B cell (primary cell): Measurements from ENCODE around the gene RNF103. TPM values are rescaled to one million over a fixed set of nuclear protein-coding genes. Genes with fewer than 3 reads are reported as not detected.

Experiments used
- ATAC-seq: fragments of 200-7000 bp; cut with Tn5 transposase; one replicate; pipeline ENCODE4 v1.10.0; 2021; ENCODE audit warnings: low read depth, mild to moderate bottlenecking, moderate number of reproducible peaks, moderate library complexity
- CTCF ChIA-PET: fragments of 350-600 bp; sonication (Branson Sonifier 250); formaldehyde crosslinking; loops from one replicate; lab custom pipeline; 2021; ENCODE audit warnings: antibody characterized with exemption, inconsistent platforms; lab: Charles Lee
- POLR2A ChIA-PET: fragments of 350-600 bp; sonication (Branson Sonifier 250); formaldehyde crosslinking; loops from one replicate; lab custom pipeline; 2021; ENCODE audit warnings: antibody characterized with exemption; lab: Charles Lee
- DNase-seq: peaks from one replicate; pipeline ENCODE4 v3.0.0; 2013
- H2AFZ ChIP-seq: 2 replicates; pipeline ENCODE4 v1.6.1; 2012; ENCODE audit warnings: mild to moderate bottlenecking, low read depth, low read length; ENCODE audit not compliant: insufficient read depth, poor library complexity, severe bottlenecking
- H3K27ac ChIP-seq, 2 donors: 1 replicate in 1 of 2; 2 replicates in 1 of 2; pipeline ENCODE4 v1.5.1; 2012 to 2013; ENCODE audit warnings: low read length in 2 of 2, mild to moderate bottlenecking in 2 of 2, moderate library complexity in 1 of 2
- H3K27me3 ChIP-seq, 4 experiments: fragments of 200-600 bp in 1 of 4; sonication (generic) in 1 of 4; replicated peaks in 1 of 4; 1 replicate in 2 of 4; 2 replicates in 2 of 4; pipeline versions ENCODE4 v1.6.1 to v1.7.0; 2013 to 2016; ENCODE audit warnings: low read length in 3 of 4, mild to moderate bottlenecking in 2 of 4, mixed read lengths in 1 of 4, moderate library complexity in 1 of 4; ENCODE audit not compliant: insufficient read depth in 4 of 4, control insufficient read depth in 3 of 4; ENCODE audit errors: control extremely low read depth in 1 of 4
- H3K36me3 ChIP-seq, 2 experiments: replicated peaks in 1 of 2; 1 replicate in 1 of 2; 2 replicates in 1 of 2; pipeline versions ENCODE4 v1.6.1 to v1.7.1; 2013; ENCODE audit warnings: low read length in 1 of 2; ENCODE audit not compliant: insufficient read depth in 2 of 2, control insufficient read depth in 1 of 2; ENCODE audit errors: control extremely low read depth in 1 of 2, extremely low read depth in 1 of 2
- H3K4me1 ChIP-seq, 2 donors: fragments of 200-600 bp in 1 of 2; sonication (generic) in 1 of 2; 1 replicate in 1 of 2; 2 replicates in 1 of 2; pipeline versions ENCODE4 v1.5.1 to v1.6.1; 2013 to 2017; ENCODE audit warnings: low read length in 2 of 2; ENCODE audit not compliant: control insufficient read depth in 2 of 2, insufficient read depth in 2 of 2
- H3K4me2 ChIP-seq: replicated peaks from 2 replicates; pipeline ENCODE3; 2012; ENCODE audit warnings: mild to moderate bottlenecking, low read depth, low read length; ENCODE audit not compliant: poor library complexity, severe bottlenecking
- H3K4me3 ChIP-seq, 5 experiments: fragments of 200-600 bp in 1 of 5; sonication (generic) in 1 of 5; 1 replicate in 3 of 5; 2 replicates in 2 of 5; pipeline versions ENCODE4 v1.5.1 to v1.7.0; 2011 to 2016; ENCODE audit warnings: low read length in 4 of 5, mild to moderate bottlenecking in 4 of 5, low read depth in 2 of 5, control low read depth in 1 of 5, moderate library complexity in 1 of 5; ENCODE audit not compliant: insufficient read depth in 1 of 5; ENCODE audit errors: control extremely low read depth in 1 of 5, extremely low read depth in 1 of 5
- H3K79me2 ChIP-seq: fragments of 200-600 bp; sonication (generic); one replicate; pipeline ENCODE4 v1.6.0; 2016; ENCODE audit warnings: low read length; ENCODE audit not compliant: control insufficient read depth, insufficient read depth
- H3K9ac ChIP-seq: fragments of 200-600 bp; sonication (generic); 2 replicates; pipeline ENCODE4 v1.6.1; 2017; ENCODE audit warnings: mild to moderate bottlenecking, low read length, moderate library complexity
- H3K9me3 ChIP-seq, 3 donors: one replicate each; pipeline versions ENCODE4 v1.6.1 to v1.7.1; 2013; ENCODE audit warnings: low read length in 2 of 3; ENCODE audit not compliant: control insufficient read depth in 2 of 3, insufficient read depth in 1 of 3; ENCODE audit errors: control extremely low read depth in 1 of 3
- H4K20me1 ChIP-seq: 2 replicates; pipeline ENCODE4 v1.6.0; 2012; ENCODE audit warnings: mild to moderate bottlenecking, low read length; ENCODE audit not compliant: insufficient read depth, control insufficient read depth, poor library complexity, severe bottlenecking
- H3K27ac Mint-ChIP-seq: one replicate; pipeline ENCODE4 v1.8.0; 2021; ENCODE audit warnings: mixed read lengths
- H3K27me3 Mint-ChIP-seq: one replicate; pipeline ENCODE4 v1.8.0; 2021; ENCODE audit warnings: mixed read lengths
- H3K4me1 Mint-ChIP-seq: one replicate; pipeline ENCODE4 v1.8.0; 2021; ENCODE audit warnings: mixed read lengths
- H3K4me3 Mint-ChIP-seq: one replicate; pipeline ENCODE4 v1.8.0; 2021; ENCODE audit warnings: mixed read lengths
- H3K9me3 Mint-ChIP-seq: one replicate; pipeline ENCODE4 v1.8.0; 2022; ENCODE audit warnings: mixed read lengths; ENCODE audit not compliant: insufficient read depth
- EZH2 ChIP-seq: IDR thresholded peaks from 2 replicates; pipeline ENCODE4 v1.6.1; 2012; ENCODE audit warnings: borderline replicate concordance, low read depth, mild to moderate bottlenecking, moderate library complexity, low read length; ENCODE audit not compliant: insufficient read depth, poor library complexity, severe bottlenecking
- WGBS: methylation state at CpG from one replicate; pipeline ENCODE4 v1.1.5; 2013; ENCODE audit warnings: missing lambda C conversion rate; ENCODE audit not compliant: insufficient coverage; 5-methylcytosine and 5-hydroxymethylcytosine counted together
- intact Hi-C: fragments of 100-400 bp; cut with micrococcal nuclease; formaldehyde crosslinking; loops from one replicate; pipeline ENCODE4 v1.10.0; 2022
- polyA plus RNA-seq: library from polyadenylated mRNA; depleted of rRNA; stranded (reverse); fragments of >200 nt; gene quantifications from 2 replicates; pipeline ENCODE4 v1.2.3, GENCODE V29; 2012
- total RNA-seq, 2 donors: library from RNA; stranded (reverse); fragments of 120-200 nt in 1 of 2; gene quantifications; 1 replicate in 1 of 2; 2 replicates in 1 of 2; pipeline versions ENCODE4 v1.2.3 to v1.2.4, GENCODE V29; 2013 to 2022
- TF ChIP-seq, protein P1 (sequence below): fragments of 200-600 bp; IDR thresholded peaks from one replicate; pipeline ENCODE4 v1.8.0; 2022; ENCODE audit warnings: antibody characterized with exemption, mild to moderate bottlenecking

The RNF103 gene
- total and polyA plus RNA-seq, 2 donors (not counting 1 experiment from before 2014, with no cell fraction given): 23.7 to 37.2 TPM

GRCh38 chr2:86610871-86611270, 12.8 kb downstream of the RNF103 start:
- ATAC-seq: no peak
- CTCF ChIA-PET: no interaction called here

GRCh38 chr2:86608832-86609410, 14.7 kb downstream of the RNF103 start:
- Histone ChIP-seq H4K20me1 (no peaks in the 10 kb centered on the region), H3K27ac (no peak overlapping the region), H3K9ac (no peak overlapping the region), H3K79me2 (no peaks in the 10 kb centered on the region), H3K27me3 (no peaks in the 10 kb centered on the region), H3K4me3 (no peak overlapping the region), H3K4me2 (no peak overlapping the region), H2AFZ (no peak overlapping the region), H3K36me3 (peaks cover 8 to 37% of the 10 kb centered on the region in 2 experiments), H3K4me1 (no peaks in the 10 kb centered on the region), H3K9me3 (no peaks in the 10 kb centered on the region)
- DNase-seq (no peak), ATAC-seq (no peak)
- ChIA-PET POLR2A (interaction anchor here (0.7 kb wide), 1 partner anchor 359 kb away, joined by 4 read pairs; no protein-coding TSS in a partner anchor), CTCF (no interaction called here)
- H3K9me3 Mint-ChIP-seq: no peaks in the 10 kb centered on the region
- no peak overlapping the region for H3K4me3 Mint-ChIP-seq
- no peak overlapping the region for H3K27ac Mint-ChIP-seq
- intact Hi-C loops: no loop called here
- no peaks in the 10 kb centered on the region for H3K27me3 Mint-ChIP-seq
- 100% methylated on average over 1 of the region's 2 CpGs for WGBS
- TF ChIP-seq, protein P1, sequence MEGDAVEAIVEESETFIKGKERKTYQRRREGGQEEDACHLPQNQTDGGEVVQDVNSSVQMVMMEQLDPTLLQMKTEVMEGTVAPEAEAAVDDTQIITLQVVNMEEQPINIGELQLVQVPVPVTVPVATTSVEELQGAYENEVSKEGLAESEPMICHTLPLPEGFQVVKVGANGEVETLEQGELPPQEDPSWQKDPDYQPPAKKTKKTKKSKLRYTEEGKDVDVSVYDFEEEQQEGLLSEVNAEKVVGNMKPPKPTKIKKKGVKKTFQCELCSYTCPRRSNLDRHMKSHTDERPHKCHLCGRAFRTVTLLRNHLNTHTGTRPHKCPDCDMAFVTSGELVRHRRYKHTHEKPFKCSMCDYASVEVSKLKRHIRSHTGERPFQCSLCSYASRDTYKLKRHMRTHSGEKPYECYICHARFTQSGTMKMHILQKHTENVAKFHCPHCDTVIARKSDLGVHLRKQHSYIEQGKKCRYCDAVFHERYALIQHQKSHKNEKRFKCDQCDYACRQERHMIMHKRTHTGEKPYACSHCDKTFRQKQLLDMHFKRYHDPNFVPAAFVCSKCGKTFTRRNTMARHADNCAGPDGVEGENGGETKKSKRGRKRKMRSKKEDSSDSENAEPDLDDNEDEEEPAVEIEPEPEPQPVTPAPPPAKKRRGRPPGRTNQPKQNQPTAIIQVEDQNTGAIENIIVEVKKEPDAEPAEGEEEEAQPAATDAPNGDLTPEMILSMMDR: no peak
- TF ChIP-seq EZH2: no peak
- H3K4me1 Mint-ChIP-seq: peaks cover 8% of the 10 kb centered on the region

More at GRCh38 chr2:86610871-86611270, 12.8 kb downstream of the RNF103 start:
- Mint-ChIP-seq H3K27me3 (no peaks in the 10 kb centered on the region), H3K4me1 (peaks cover 6% of the 10 kb centered on the region), H3K9me3 (no peaks in the 10 kb centered on the region), H3K4me3 (no peak overlapping the region), H3K27ac (no peak overlapping the region)
- Histone ChIP-seq H3K36me3 (peaks cover 4 to 38% of the 10 kb centered on the region in 2 experiments), H3K4me1 (no peaks in the 10 kb centered on the region), H3K9ac (no peak overlapping the region), H3K4me3 (no peak overlapping the region), H2AFZ (no peak overlapping the region), H3K27ac (no peak overlapping the region), H3K4me2 (no peak overlapping the region), H4K20me1 (no peaks in the 10 kb centered on the region), H3K9me3 (no peaks in the 10 kb centered on the region), H3K27me3 (no peaks in the 10 kb centered on the region), H3K79me2 (no peaks in the 10 kb centered on the region)
- POLR2A ChIA-PET: no interaction called here
- DNase-seq: no peak
- no CpG with 5 or more reads among the region's 1 CpG for WGBS
- intact Hi-C loops: no loop called here
- TF ChIP-seq, protein P1: no peak
- no peak for TF ChIP-seq EZH2
